K562 (cell line): ENCODE data around the gene POLDIP3. TPM values are rescaled to one million over a fixed set of nuclear protein-coding genes. Genes with fewer than 3 reads are reported as not detected.
A peak's percentile ranks its signal among the peaks of the same experiment; 100 is the strongest.

ENCODE experiments used
- BMI1 ChIP-seq: fragments of 150-350 bp; IDR thresholded peaks from 2 replicates; pipeline ENCODE4 v1.6.1; 2014; ENCODE audit warnings: low read length
- BRD9 ChIP-seq: fragments of 450-650 bp; IDR thresholded peaks from 2 replicates; pipeline ENCODE4 v1.6.1; 2018; ENCODE audit warnings: low read depth; ENCODE audit not compliant: partially characterized antibody
- C11orf30 ChIP-seq: fragments of 450-650 bp; IDR thresholded peaks from 2 replicates; pipeline ENCODE4 v1.6.1; 2016; ENCODE audit warnings: low read depth, mild to moderate bottlenecking
- CREBBP ChIP-seq: IDR thresholded peaks from one replicate; pipeline ENCODE4 v1.6.1; 2012; ENCODE audit warnings: low read depth, mild to moderate bottlenecking, control low read depth, inconsistent platforms, low read length
- CTCF ChIP-seq, 3 experiments: IDR thresholded peaks in 2 of 3; conservative IDR thresholded peaks in 1 of 3; 2 replicates each; pipeline ENCODE4 v1.5.1; 2011 to 2012; ENCODE audit warnings: low read length in 3 of 3, mild to moderate bottlenecking in 3 of 3, control low read depth in 2 of 3, improper control_type of control experiment in 1 of 3, inconsistent platforms in 1 of 3, low read depth in 1 of 3, mixed read lengths in 1 of 3, moderate library complexity in 1 of 3; ENCODE audit not compliant: insufficient read depth in 2 of 3
- EGR1 ChIP-seq: fragments of 450-650 bp; conservative IDR thresholded peaks from 2 replicates; pipeline ENCODE4 v1.6.1; 2017; ENCODE audit warnings: mild to moderate bottlenecking
- ESRRB ChIP-seq: fragments of 250-450 bp; sonication (Bioruptor Pico); IDR thresholded peaks from 2 replicates; pipeline ENCODE4 v1.5.0; 2020; ENCODE audit warnings: mild to moderate bottlenecking, moderate library complexity, borderline replicate concordance
- GTF3C2 ChIP-seq: IDR thresholded peaks from 3 replicates; pipeline ENCODE4 v1.6.1; 2011; ENCODE audit warnings: borderline replicate concordance, mild to moderate bottlenecking, moderate library complexity; ENCODE audit not compliant: insufficient read length; ENCODE audit errors: extremely low read depth
- KLF1 ChIP-seq: fragments of 450-650 bp; IDR thresholded peaks from 2 replicates; pipeline ENCODE4 v1.6.1; 2016; ENCODE audit warnings: missing genetic modification characterization, missing compliant biosample characterization
- SMARCE1 ChIP-seq: fragments of 450-650 bp; IDR thresholded peaks from 2 replicates; pipeline ENCODE4 v1.7.1; 2016; ENCODE audit warnings: mild to moderate bottlenecking
- SRSF9 ChIP-seq: fragments of 200-400 bp; formaldehyde crosslinking; IDR thresholded peaks from 2 replicates; pipeline ENCODE4 v1.6.1; 2017; ENCODE audit warnings: low read depth, low read length, borderline replicate concordance
- SUPT5H ChIP-seq: fragments of 450-650 bp; IDR thresholded peaks from 2 replicates; pipeline ENCODE4 v1.6.1; 2016
- ZNF263 ChIP-seq: sonication (generic); formaldehyde crosslinking; IDR thresholded peaks from 2 replicates; pipeline ENCODE4 v1.8.0; 2022; ENCODE audit warnings: mild to moderate bottlenecking, missing genetic modification reagents, borderline replicate concordance
- ZNF282 ChIP-seq: sonication (generic); formaldehyde crosslinking; IDR thresholded peaks from 2 replicates; pipeline ENCODE4 v1.8.1; 2023; ENCODE audit warnings: missing genetic modification reagents
- ZNF75A ChIP-seq: fragments of 450-650 bp; formaldehyde crosslinking; IDR thresholded peaks from 2 replicates; pipeline ENCODE4 v1.4.0; 2020; ENCODE audit warnings: mild to moderate bottlenecking
- polyA plus RNA-seq, 8 experiments: library from polyadenylated mRNA; depleted of rRNA in 4 of 8; stranded (reverse) in 5 of 8; unstranded in 3 of 8; fragments of >200 nt; fragmentation: Nextera tagmentation in 2 of 8; fragmentation: Illumina TruSeq in 1 of 8; extraction: Ambion mirVana in 2 of 8; extraction: Trizol in 1 of 8; gene quantifications; 2 replicates each; pipeline versions ENCODE4 v1.2.1 to v1.2.3, GENCODE V29; 2011 to 2014; ENCODE audit warnings: inconsistent platforms in 1 of 8, missing spikeins in 1 of 8
- total RNA-seq, 7 experiments: library from RNA; depleted of rRNA in 6 of 7; stranded (reverse); fragments of >200 nt in 6 of 7; fragmentation: Illumina TruSeq in 2 of 7; extraction: Trizol in 2 of 7; gene quantifications; 2 replicates each; pipeline versions ENCODE4 v1.2.1 to v1.2.3, GENCODE V29; 2011 to 2021; ENCODE audit warnings: low replicate concordance in 1 of 7
- TF ChIP-seq, protein P1 (sequence below): sonication (generic); formaldehyde crosslinking; IDR thresholded peaks from 2 replicates; pipeline ENCODE4 v1.5.0; 2020; ENCODE audit warnings: missing genetic modification reagents
- TF ChIP-seq, protein P2 (sequence below): fragments of 450-650 bp; IDR thresholded peaks from 2 replicates; pipeline ENCODE4 v1.6.1; 2016; ENCODE audit warnings: missing biosample characterization, missing genetic modification characterization
- TF ChIP-seq, protein P3 (sequence below): IDR thresholded peaks from 2 replicates; pipeline ENCODE4 v1.6.1; 2011; ENCODE audit warnings: borderline replicate concordance, low read depth, mild to moderate bottlenecking, moderate library complexity, low read length; ENCODE audit not compliant: insufficient read depth, poor library complexity, severe bottlenecking

Gene POLDIP3
- total and polyA plus RNA-seq, 9 of the 15 experiments (the other 6 are each of a cell fraction or from before 2014, with no cell fraction given) = 14.3 to 53.0 (median 26.3) TPM

- TF ChIP-seq ZNF282 (CRISPR knock-in tag) (no peak), ESRRB (no peak), ZNF263 (CRISPR knock-in tag) (no peak), GTF3C2 (no peak), EGR1 (no peak), SMARCE1 (no peak), ZNF75A (CRISPR knock-in tag) (no peak), C11orf30 (peak; percentile 78), BRD9 (no peak), SUPT5H (peak; percentile 70), BMI1 (no peak), SRSF9 (no peak), KLF1 (tag) (no peak), CTCF (IDR thresholded peaks at IDR 0.05 in 2 of 3, conservative IDR thresholded peaks at IDR 0.05 in 1 of 3; ENCODE audit: insufficient read depth in 2 of 3, low read depth in 1 of 3, low read length in 3 of 3) (no peak), CREBBP (no peak)
- TF ChIP-seq, protein P1, sequence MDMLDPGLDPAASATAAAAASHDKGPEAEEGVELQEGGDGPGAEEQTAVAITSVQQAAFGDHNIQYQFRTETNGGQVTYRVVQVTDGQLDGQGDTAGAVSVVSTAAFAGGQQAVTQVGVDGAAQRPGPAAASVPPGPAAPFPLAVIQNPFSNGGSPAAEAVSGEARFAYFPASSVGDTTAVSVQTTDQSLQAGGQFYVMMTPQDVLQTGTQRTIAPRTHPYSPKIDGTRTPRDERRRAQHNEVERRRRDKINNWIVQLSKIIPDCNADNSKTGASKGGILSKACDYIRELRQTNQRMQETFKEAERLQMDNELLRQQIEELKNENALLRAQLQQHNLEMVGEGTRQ = no peak
- TF ChIP-seq, protein P2, sequence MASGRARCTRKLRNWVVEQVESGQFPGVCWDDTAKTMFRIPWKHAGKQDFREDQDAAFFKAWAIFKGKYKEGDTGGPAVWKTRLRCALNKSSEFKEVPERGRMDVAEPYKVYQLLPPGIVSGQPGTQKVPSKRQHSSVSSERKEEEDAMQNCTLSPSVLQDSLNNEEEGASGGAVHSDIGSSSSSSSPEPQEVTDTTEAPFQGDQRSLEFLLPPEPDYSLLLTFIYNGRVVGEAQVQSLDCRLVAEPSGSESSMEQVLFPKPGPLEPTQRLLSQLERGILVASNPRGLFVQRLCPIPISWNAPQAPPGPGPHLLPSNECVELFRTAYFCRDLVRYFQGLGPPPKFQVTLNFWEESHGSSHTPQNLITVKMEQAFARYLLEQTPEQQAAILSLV (tag) = no peak
- TF ChIP-seq, protein P3, sequence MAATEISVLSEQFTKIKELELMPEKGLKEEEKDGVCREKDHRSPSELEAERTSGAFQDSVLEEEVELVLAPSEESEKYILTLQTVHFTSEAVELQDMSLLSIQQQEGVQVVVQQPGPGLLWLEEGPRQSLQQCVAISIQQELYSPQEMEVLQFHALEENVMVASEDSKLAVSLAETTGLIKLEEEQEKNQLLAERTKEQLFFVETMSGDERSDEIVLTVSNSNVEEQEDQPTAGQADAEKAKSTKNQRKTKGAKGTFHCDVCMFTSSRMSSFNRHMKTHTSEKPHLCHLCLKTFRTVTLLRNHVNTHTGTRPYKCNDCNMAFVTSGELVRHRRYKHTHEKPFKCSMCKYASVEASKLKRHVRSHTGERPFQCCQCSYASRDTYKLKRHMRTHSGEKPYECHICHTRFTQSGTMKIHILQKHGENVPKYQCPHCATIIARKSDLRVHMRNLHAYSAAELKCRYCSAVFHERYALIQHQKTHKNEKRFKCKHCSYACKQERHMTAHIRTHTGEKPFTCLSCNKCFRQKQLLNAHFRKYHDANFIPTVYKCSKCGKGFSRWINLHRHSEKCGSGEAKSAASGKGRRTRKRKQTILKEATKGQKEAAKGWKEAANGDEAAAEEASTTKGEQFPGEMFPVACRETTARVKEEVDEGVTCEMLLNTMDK = no peak
Observed at GRCh38 chr22:42581762-42582716, 32.6 kb downstream of the POLDIP3 start (continued).
